ENCODE results near the gene TENM4. TPM values are rescaled to one million over a fixed set of nuclear protein-coding genes. Genes with fewer than 3 reads are reported as not detected.

TENM4 gene
- total and polyA plus RNA-seq, 2 of the 8 experiments (the other 6 are each of a cell fraction or from before 2014, with no cell fraction given) = 3.5 to 7.2 TPM

DNA sequence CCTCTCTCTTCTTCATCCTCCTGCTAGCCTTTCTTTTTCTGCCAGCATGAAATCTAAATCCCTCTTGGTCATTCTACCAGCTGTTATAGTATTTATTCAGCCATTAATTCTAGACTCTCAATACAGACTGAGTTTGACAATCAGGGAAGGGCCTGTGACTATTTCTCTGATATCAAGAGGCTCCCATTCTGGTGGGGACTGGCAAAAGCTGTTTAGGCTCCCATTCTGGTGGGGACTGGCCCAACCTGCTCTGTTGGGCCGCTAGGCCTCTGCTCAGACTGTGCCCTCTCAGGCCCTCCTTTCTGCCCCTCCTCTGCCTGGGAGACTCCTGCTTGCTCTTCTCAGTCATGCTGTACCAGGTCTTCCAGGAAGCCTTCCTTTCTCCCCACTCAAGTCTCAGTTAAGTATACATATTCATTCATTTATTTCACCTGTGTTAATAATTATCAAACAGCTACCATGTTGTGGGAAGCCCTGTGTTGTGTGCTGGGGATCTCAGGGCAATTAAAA is 542.5 kb downstream of the TENM4 start:
- Histone ChIP-seq H3K14ac (ENCODE audit: insufficient read length) (no peak overlapping the region), H3K27me3 (replicated peaks in 1 of 4; ENCODE audit: control insufficient read depth in 3 of 4, extremely low read depth in 1 of 4, insufficient read depth in 3 of 4, low read length in 3 of 4) (no peaks in the 10 kb centered on the region), H3K79me2 (ENCODE audit: control insufficient read depth in 1 of 2, insufficient read depth in 2 of 2, low read length in 2 of 2) (no peaks in the 10 kb centered on the region), H3K9ac (replicated peaks in 1 of 4; ENCODE audit: extremely low read depth in 1 of 4, low read depth in 3 of 4, low read length in 3 of 4) (no peak overlapping the region), H4K91ac (replicated peaks; ENCODE audit: insufficient read length, low read length) (no peak overlapping the region), H3K4me1 (replicated peaks in 1 of 4; ENCODE audit: control insufficient read depth in 3 of 4, insufficient read depth in 4 of 4, low read length in 3 of 4) (no peaks in the 10 kb centered on the region), H2BK15ac (ENCODE audit: low read length) (no peak overlapping the region), H3K4me3 (ENCODE audit: extremely low read depth in 1 of 4, insufficient read depth in 2 of 4, low read depth in 3 of 4, low read length in 4 of 4) (no peak overlapping the region), H3K56ac (replicated peaks; ENCODE audit: insufficient read length, low read depth, low read length) (no peak overlapping the region), H3K4me2 (ENCODE audit: insufficient read depth in 1 of 2, low read depth in 2 of 2, low read length in 2 of 2) (no peak overlapping the region), H4K20me1 (replicated peaks in 1 of 2; ENCODE audit: control insufficient read depth in 1 of 2, insufficient read depth in 2 of 2, low read length in 2 of 2) (no peaks in the 10 kb centered on the region), H3K23me2 (ENCODE audit: low read depth, low read length) (no peaks in the 10 kb centered on the region), H4K8ac (ENCODE audit: extremely low read depth, insufficient read depth, low read length) (no peak overlapping the region), H3K4ac (replicated peaks; ENCODE audit: insufficient read length, low read depth, low read length) (no peak overlapping the region), H3K23ac (ENCODE audit: insufficient read length) (no peak overlapping the region), H2BK5ac (ENCODE audit: low read depth, low read length) (no peak overlapping the region), H3K36me3 (ENCODE audit: control insufficient read depth in 2 of 4, insufficient read depth in 4 of 4, low read length in 3 of 4) (no peaks in the 10 kb centered on the region; a peak in 1 of 8 replicates), H3K18ac (ENCODE audit: extremely low read depth, low read length) (no peak overlapping the region), H2BK120ac (replicated peaks; ENCODE audit: low read depth, low read length) (no peak overlapping the region), H2AFZ (ENCODE audit: low read length) (no peak overlapping the region), H2BK20ac (ENCODE audit: low read length) (no peak overlapping the region), H3K27ac (ENCODE audit: low read depth, low read length) (no peak overlapping the region), H3K9me3 (ENCODE audit: insufficient read depth in 2 of 2, low read depth in 1 of 2, low read length in 1 of 2) (no peaks in the 10 kb centered on the region), H4K5ac (ENCODE audit: insufficient read length, low read depth, low read length) (no peak overlapping the region), H3K79me1 (ENCODE audit: low read depth, low read length) (no peaks in the 10 kb centered on the region), H2AK5ac (ENCODE audit: low read depth, low read length) (no peak overlapping the region), H2BK12ac (ENCODE audit: low read depth, low read length) (no peak overlapping the region)
- DNase-seq (ENCODE audit: low read depth in 1 of 2, low spot score in 2 of 2) (no peak), FAIRE-seq (no peak)
- 86% methylated on average over 1 of the region's 1 CpG; no CpG with 5 or more reads in 1 of the 2 experiments for WGBS, 2 experiments (ENCODE audit: extremely low coverage in 1 of 2, insufficient coverage in 1 of 2, insufficient read length in 1 of 2, insufficient replicate concordance in 2 of 2, low coverage in 1 of 2, low lambda C conversion rate in 2 of 2, missing lambda C conversion rate in 1 of 2)
- ChIA-PET CTCF (ENCODE audit: partially characterized antibody) (interaction anchor here (0.8 to 1.5 kb wide), 3 partner anchors 10 to 94 kb away, joined by 3 to 5 read pairs (median 3); no protein-coding TSS in a partner anchor), POLR2A (ENCODE audit: partially characterized antibody) (no interaction called here)
- no peak for TF ChIP-seq EZH2 (IDR thresholded peaks at IDR 0.05; ENCODE audit: low read depth, low read length, severe bottlenecking)
- no peak for TF ChIP-seq ATF3 (IDR thresholded peaks at IDR 0.05; ENCODE audit: insufficient read depth, low read depth, low read length)
